K562 (cell line): Measurements from ENCODE around the gene NKIRAS1. TPM values are rescaled to one million over a fixed set of nuclear protein-coding genes. Genes with fewer than 3 reads are reported as not detected.

ENCODE experiments used
- CREB3L1 ChIP-seq: fragments of 450-650 bp; IDR thresholded peaks from 2 replicates; pipeline ENCODE4 v1.6.1; 2014; ENCODE audit warnings: low read depth, mild to moderate bottlenecking, moderate library complexity, borderline replicate concordance
- E2F6 ChIP-seq, 2 experiments: IDR thresholded peaks; 2 replicates each; pipeline ENCODE4 v1.6.1; 2011; ENCODE audit warnings: borderline replicate concordance in 1 of 2, control low read depth in 1 of 2, low read depth in 1 of 2, low read length in 1 of 2, mild to moderate bottlenecking in 1 of 2, mixed read lengths in 1 of 2, moderate library complexity in 1 of 2; ENCODE audit not compliant: insufficient read depth in 1 of 2, insufficient read length in 1 of 2, poor library complexity in 1 of 2, severe bottlenecking in 1 of 2; ENCODE audit errors: extremely low read depth in 1 of 2
- GABPA ChIP-seq: fragments of 200-800 bp; sonication (Bioruptor generic); conservative IDR thresholded peaks from 2 replicates; pipeline ENCODE4 v1.6.1; 2016; ENCODE audit warnings: low read depth, missing genetic modification characterization, missing compliant biosample characterization
- HLTF ChIP-seq: fragments of 450-650 bp; IDR thresholded peaks from 2 replicates; pipeline ENCODE4 v1.6.1; 2016
- HMGN3 ChIP-seq: IDR thresholded peaks from 2 replicates; pipeline ENCODE4 v1.6.1; 2011; ENCODE audit warnings: borderline replicate concordance, low read depth, mild to moderate bottlenecking, mixed read lengths, low read length; ENCODE audit not compliant: insufficient read length; ENCODE audit errors: extremely low read depth
- NBN ChIP-seq: fragments of 450-650 bp; IDR thresholded peaks from 2 replicates; pipeline ENCODE4 v1.6.1; 2016; ENCODE audit warnings: low read depth, mild to moderate bottlenecking
- NKRF ChIP-seq: fragments of 450-650 bp; IDR thresholded peaks from 2 replicates; pipeline ENCODE4 v1.6.1; 2016; ENCODE audit warnings: borderline replicate concordance
- NR2C1 ChIP-seq, 2 experiments: fragments of 450-650 bp; IDR thresholded peaks; 2 replicates each; pipeline ENCODE4 v1.6.1; 2017; ENCODE audit warnings: mild to moderate bottlenecking in 2 of 2, antibody characterized with exemption in 1 of 2, inconsistent platforms in 1 of 2, missing compliant biosample characterization in 1 of 2, missing genetic modification characterization in 1 of 2
- PML ChIP-seq: IDR thresholded peaks from 2 replicates; pipeline ENCODE4 v1.6.1; 2012; ENCODE audit warnings: low read length, inconsistent platforms
- PRPF4 ChIP-seq: fragments of 200-400 bp; formaldehyde crosslinking; IDR thresholded peaks from one replicate; pipeline ENCODE4 v1.6.1; 2017; ENCODE audit warnings: low read length, low read depth, mild to moderate bottlenecking; ENCODE audit not compliant: insufficient read depth, poor library complexity, severe bottlenecking
- RBM14 ChIP-seq: fragments of 200-400 bp; formaldehyde crosslinking; IDR thresholded peaks from 2 replicates; pipeline ENCODE4 v1.6.1; 2018; ENCODE audit warnings: low read depth, mild to moderate bottlenecking, low read length, moderate library complexity, borderline replicate concordance; ENCODE audit not compliant: insufficient read depth
- RBM22 ChIP-seq: fragments of 200-400 bp; formaldehyde crosslinking; IDR thresholded peaks from 2 replicates; pipeline ENCODE4 v1.6.1; 2018; ENCODE audit warnings: low read length, low read depth; ENCODE audit not compliant: poor library complexity, severe bottlenecking
- RUNX1 ChIP-seq: sonication (generic); IDR thresholded peaks from 2 replicates; pipeline ENCODE4 v1.6.1; 2016; ENCODE audit warnings: antibody characterized with exemption, low read depth
- SETDB1 ChIP-seq: IDR thresholded peaks from one replicate; pipeline ENCODE4 v1.6.1; 2012; ENCODE audit warnings: low read length, control low read depth, inconsistent platforms
- SP1 ChIP-seq: sonication (generic); formaldehyde crosslinking; IDR thresholded peaks from 2 replicates; pipeline ENCODE4 v1.8.1; 2022; ENCODE audit warnings: mild to moderate bottlenecking, missing genetic modification reagents
- SRSF3 ChIP-seq: fragments of 200-400 bp; formaldehyde crosslinking; IDR thresholded peaks from 2 replicates; pipeline ENCODE4 v1.6.1; 2016; ENCODE audit warnings: mild to moderate bottlenecking, low read length, moderate library complexity; ENCODE audit not compliant: insufficient read depth
- TEAD1 ChIP-seq, 2 experiments: fragments of 450-650 bp in 1 of 2; sonication (generic) in 1 of 2; formaldehyde crosslinking; IDR thresholded peaks; 2 replicates each; pipeline versions ENCODE4 v1.4.0 to v1.8.0; 2020 to 2022; ENCODE audit warnings: mild to moderate bottlenecking in 2 of 2, missing genetic modification reagents in 1 of 2
- TRIM24 ChIP-seq, 2 experiments: fragments of 450-650 bp; IDR thresholded peaks; 2 replicates each; pipeline ENCODE4 v1.6.1; 2016
- ZFP1 ChIP-seq: fragments of 450-650 bp; formaldehyde crosslinking; IDR thresholded peaks from 2 replicates; pipeline ENCODE4 v1.4.0; 2020; ENCODE audit warnings: mild to moderate bottlenecking, mixed read lengths
- ZNF165 ChIP-seq: fragments of 250-450 bp; sonication (Bioruptor Pico); IDR thresholded peaks from 2 replicates; pipeline ENCODE4 v1.4.0; 2020; ENCODE audit warnings: borderline replicate concordance
- ZNF561 ChIP-seq: fragments of 450-650 bp; formaldehyde crosslinking; conservative IDR thresholded peaks from 2 replicates; pipeline ENCODE4 v1.4.0; 2020; ENCODE audit warnings: mild to moderate bottlenecking, moderate library complexity
- ZNF778 ChIP-seq: fragments of 450-650 bp; formaldehyde crosslinking; IDR thresholded peaks from 2 replicates; pipeline ENCODE4 v1.4.0; 2020; ENCODE audit warnings: mild to moderate bottlenecking, moderate library complexity
- ZNF79 ChIP-seq: fragments of 250-450 bp; sonication (Bioruptor Pico); IDR thresholded peaks from 2 replicates; pipeline ENCODE4 v1.4.0; 2020; ENCODE audit warnings: low read depth, mild to moderate bottlenecking, moderate library complexity
- polyA plus RNA-seq, 8 experiments: library from polyadenylated mRNA; depleted of rRNA in 4 of 8; stranded (reverse) in 5 of 8; unstranded in 3 of 8; fragments of >200 nt; fragmentation: Nextera tagmentation in 2 of 8; fragmentation: Illumina TruSeq in 1 of 8; extraction: Ambion mirVana in 2 of 8; extraction: Trizol in 1 of 8; gene quantifications; 2 replicates each; pipeline versions ENCODE4 v1.2.1 to v1.2.3, GENCODE V29; 2011 to 2014; ENCODE audit warnings: inconsistent platforms in 1 of 8, missing spikeins in 1 of 8
- total RNA-seq, 7 experiments: library from RNA; depleted of rRNA in 6 of 7; stranded (reverse); fragments of >200 nt in 6 of 7; fragmentation: Illumina TruSeq in 2 of 7; extraction: Trizol in 2 of 7; gene quantifications; 2 replicates each; pipeline versions ENCODE4 v1.2.1 to v1.2.3, GENCODE V29; 2011 to 2021; ENCODE audit warnings: low replicate concordance in 1 of 7

NKIRAS1 gene
- total and polyA plus RNA-seq, 9 of the 15 experiments (the other 6 are each of a cell fraction or from before 2014, with no cell fraction given) = 5.1 to 10.3 (median 6.3) TPM

- peak; percentile 70; the same call in 1 of the 2 replicates for TF ChIP-seq NKRF
- TF ChIP-seq TRIM24 (IDR thresholded peaks at IDR 0.05) = peak in 1 of 2 experiments; percentile 46; a peak in 1 of 4 replicates
- peak; percentile 99 for TF ChIP-seq SP1 (CRISPR knock-in tag)
- TF ChIP-seq RUNX1 = 0 out of 2 replicates have a peak, but pooled peaks have one; percentile 23
- peak; percentile 40; the same call in 1 of the 2 replicates for TF ChIP-seq ZFP1 (CRISPR knock-in tag)
- TF ChIP-seq NBN = peak; percentile 90
- peak; percentile 92 for TF ChIP-seq HMGN3
- peak; percentile 54 to 59; a peak in 1 of 4 replicates for TF ChIP-seq TEAD1 (CRISPR knock-in tag; IDR thresholded peaks at IDR 0.05)
- peak; percentile 50 for TF ChIP-seq NR2C1 (IDR thresholded peaks at IDR 0.05)
- TF ChIP-seq NR2C1 (tag; IDR thresholded peaks at IDR 0.05) = peak; percentile 83
- TF ChIP-seq CREB3L1 = peak; percentile 90
- 0 out of 2 replicates have a peak, but pooled peaks have one; percentile 35 for TF ChIP-seq ZNF165 (CRISPR knock-in tag)
- peak; percentile 96 for TF ChIP-seq GABPA (tag)
- TF ChIP-seq SRSF3 = peak; percentile 89
- no peak for TF ChIP-seq SETDB1
- TF ChIP-seq HLTF = peak; percentile 20; the same call in 1 of the 2 replicates
- TF ChIP-seq ZNF561 (CRISPR knock-in tag) = no peak
- no peak for TF ChIP-seq ZNF778 (CRISPR knock-in tag)
- TF ChIP-seq ZNF79 (CRISPR knock-in tag) = no peak
- no peak for TF ChIP-seq RBM14
- peak; percentile 78 to 84 for TF ChIP-seq E2F6 (IDR thresholded peaks at IDR 0.05; ENCODE audit: borderline replicate concordance in 1 of 2, extremely low read depth in 1 of 2, insufficient read depth in 1 of 2, insufficient read length in 1 of 2, low read depth in 1 of 2, low read length in 1 of 2, poor library complexity in 1 of 2, severe bottlenecking in 1 of 2)
- peak; percentile 95 for TF ChIP-seq RBM22
- TF ChIP-seq PRPF4 = no peak
- peak; percentile 98 for TF ChIP-seq PML
Observed at GRCh38 chr3:23916886-23917678, at the start of gene NKIRAS1, which contains the start of gene RPL15 (continued).
